NCI-H146 treated with DMSO at 0.1 percent for 48 hours (cell line): ENCODE results near the gene C21orf58.
"Not testable (repeated sequence)": the region's sequence is repeated elsewhere in the genome, so short reads cannot be mapped to it uniquely, and the experiment has no call there.

Experiments
- DNase-seq: peaks from one replicate; lab custom pipeline; 2025; ENCODE audit not compliant: unreplicated experiment; lab: John Stamatoyannopoulos, UW

The C21orf58 gene

GRCh38 chr21:46323710-46324389 is at the start of gene C21orf58, which contains the start of gene PCNT:
C21orf58 (minus strand) TSS chr21:46323870; CDS start chr21:46322738, 1,132 bp downstream.
PCNT (plus strand) TSS chr21:46324156; CDS start chr21:46324229, 73 bp downstream.
- DNase-seq: peak; percentile 85

DNA sequence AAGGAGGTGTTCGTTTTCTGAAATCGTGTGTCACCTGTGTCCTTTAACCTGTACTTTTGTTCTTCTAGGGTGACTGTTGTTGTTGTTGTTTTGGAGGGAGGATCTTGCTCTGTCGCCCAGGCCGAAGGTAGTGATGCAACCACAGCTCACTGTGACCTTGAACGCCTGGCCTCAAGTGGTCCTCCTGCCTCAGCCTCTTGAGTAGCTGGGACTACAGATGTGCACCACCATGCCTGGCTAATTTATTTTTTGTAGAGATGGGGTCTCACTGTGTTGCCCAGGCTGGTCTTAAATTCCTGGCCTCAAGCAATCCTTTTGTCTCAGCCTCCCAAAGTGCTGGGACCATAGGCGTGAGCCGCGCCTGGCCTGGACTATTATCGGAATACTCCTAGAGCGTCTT is 49.3 kb upstream of the C21orf58 start:
- not testable (repeated sequence) for DNase-seq

DNA sequence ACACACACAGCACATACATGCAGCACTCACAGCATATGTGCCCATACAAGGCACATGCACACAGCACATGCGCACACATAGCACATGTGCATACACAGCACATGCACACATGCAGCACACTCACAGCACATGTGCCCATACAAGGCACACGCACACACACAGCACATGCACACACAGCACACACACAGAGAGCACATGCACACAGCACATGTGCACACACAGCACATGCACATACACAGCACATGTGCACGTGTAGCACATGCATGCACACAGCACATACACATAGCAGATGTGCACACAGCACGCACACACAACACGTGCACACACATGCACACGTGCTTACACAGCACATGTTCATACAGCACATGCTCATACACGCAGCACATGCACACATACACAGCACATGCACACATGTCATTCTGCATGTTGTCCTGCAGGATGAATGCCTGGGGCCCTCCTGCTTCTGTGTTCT is 48.4 kb upstream of the C21orf58 start:
- DNase-seq: no peak

- DNase-seq: no peak
These were observed 47.7 kb upstream of the C21orf58 start for GRCh38 chr21:46371204-46372013.

- DNase-seq: no peak
These were observed 46.0 kb upstream of the C21orf58 start for GRCh38 chr21:46369520-46370235.

DNA sequence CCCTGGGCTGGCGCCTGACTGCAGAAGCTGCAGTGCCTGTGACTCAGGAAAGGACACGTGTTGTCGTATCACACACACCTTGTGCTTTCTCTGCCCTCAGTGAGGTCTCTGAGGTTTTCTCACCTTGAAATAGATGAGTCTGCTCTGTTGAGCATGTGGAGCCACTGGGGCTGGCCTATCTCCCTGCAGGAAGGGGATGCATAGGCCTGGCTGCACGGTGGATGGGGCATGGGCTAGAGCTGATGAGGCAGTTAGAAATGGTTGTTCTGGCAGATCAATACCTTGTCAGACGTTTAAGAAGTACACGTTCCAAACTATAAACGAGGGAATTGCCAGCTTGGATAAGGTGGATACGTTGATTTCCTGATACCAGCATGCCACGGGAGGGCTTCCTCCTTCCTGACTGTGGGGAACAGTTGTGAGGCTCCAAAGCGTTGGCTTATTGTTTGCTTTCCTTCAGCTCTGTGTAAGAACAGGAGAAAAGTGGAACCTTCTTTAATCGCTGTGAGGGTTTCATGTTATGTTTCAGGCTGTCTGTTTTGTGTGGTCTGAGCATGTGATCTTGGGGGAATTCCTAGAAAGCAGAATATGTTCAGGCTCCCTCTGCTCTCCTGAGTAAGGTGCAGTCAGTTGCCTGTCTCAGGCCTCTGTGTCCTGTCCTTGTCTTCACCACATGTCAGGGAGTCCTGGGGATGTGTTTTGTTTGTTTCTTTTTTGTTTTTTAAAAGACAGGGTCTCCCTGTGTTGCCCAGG is 45.0 kb upstream of the C21orf58 start:
- DNase-seq: no peak

GRCh38 chr21:46366966-46367365 is 43.3 kb upstream of the C21orf58 start:
- no peak for DNase-seq

DNA sequence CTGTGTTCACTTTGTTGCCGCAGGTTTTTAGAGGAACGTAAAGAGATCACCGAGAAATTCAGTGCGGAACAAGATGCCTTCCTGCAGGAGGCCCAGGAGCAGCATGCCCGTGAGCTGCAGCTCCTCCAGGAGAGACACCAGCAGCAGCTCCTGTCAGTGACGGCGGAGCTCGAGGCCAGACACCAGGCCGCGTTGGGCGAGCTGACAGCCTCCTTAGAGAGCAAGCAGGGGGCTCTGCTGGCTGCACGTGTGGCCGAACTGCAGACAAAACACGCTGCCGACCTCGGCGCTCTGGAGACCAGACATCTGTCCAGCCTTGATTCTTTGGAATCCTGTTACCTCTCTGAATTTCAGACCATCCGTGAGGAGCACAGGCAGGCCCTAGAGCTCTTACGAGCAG is 42.9 kb upstream of the C21orf58 start:
- no peak for DNase-seq

DNA sequence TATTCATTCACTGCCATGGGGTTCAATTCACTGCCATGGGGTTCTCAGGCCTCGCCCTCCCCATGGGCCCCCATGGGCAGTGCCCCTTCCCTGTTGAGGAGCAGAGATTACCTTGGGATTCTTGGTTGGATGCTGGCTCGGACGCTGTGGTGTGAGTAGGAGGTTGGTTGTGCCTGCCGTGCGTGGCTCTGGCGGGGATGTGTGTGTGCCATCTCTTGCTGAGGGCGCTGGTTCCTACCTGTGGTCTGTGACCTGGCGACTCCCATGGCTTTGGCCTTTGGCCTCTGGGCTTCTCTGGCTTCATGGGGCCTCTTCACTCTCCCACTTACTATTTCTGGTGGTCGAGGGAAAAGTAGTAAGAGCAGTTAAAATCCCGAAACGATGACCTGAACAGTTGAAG is 42.4 kb upstream of the C21orf58 start:
- DNase-seq: no peak

DNA sequence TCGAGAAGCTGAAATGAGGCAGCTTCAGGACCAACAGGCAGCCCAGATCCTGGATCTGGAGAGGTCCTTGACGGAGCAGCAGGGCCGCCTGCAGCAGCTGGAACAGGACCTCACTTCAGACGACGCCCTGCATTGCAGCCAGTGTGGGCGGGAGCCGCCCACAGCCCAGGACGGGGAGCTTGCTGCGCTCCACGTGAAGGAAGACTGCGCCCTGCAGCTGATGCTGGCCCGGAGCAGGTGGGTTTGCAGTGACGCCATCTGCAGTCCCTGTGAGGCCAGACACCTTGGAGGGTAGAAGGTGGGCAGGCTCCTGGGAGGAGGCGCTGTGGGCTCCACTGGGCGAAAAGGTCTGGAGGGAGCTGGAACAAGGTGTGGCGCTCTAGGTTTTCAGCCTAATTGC is 40.0 kb upstream of the C21orf58 start:
- DNase-seq: no peak

GRCh38 chr21:46362946-46363345 is 39.3 kb upstream of the C21orf58 start:
- no peak for DNase-seq

- DNase-seq: no peak
These were observed 38.3 kb upstream of the C21orf58 start for GRCh38 chr21:46361935-46362334.

DNA sequence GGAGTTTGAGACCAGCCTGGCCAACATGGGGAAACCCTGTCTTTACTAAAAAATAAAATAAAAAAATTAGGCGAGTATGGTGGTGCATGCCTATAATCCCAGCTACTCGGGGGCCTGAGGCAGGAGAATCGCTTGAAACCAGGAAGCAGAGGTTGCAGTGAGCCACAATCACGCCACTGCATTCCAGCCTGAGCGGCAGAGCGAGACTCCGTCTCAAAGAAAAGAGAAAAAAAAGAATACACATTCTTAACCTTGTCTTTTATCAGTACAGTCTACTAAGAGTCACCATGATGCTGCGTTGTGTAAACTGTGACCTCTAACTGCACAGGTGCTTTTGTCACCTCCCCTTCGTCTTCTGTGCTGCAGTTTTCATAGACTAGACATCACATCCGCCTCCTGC is 37.5 kb upstream of the C21orf58 start:
- no peak for DNase-seq

DNA sequence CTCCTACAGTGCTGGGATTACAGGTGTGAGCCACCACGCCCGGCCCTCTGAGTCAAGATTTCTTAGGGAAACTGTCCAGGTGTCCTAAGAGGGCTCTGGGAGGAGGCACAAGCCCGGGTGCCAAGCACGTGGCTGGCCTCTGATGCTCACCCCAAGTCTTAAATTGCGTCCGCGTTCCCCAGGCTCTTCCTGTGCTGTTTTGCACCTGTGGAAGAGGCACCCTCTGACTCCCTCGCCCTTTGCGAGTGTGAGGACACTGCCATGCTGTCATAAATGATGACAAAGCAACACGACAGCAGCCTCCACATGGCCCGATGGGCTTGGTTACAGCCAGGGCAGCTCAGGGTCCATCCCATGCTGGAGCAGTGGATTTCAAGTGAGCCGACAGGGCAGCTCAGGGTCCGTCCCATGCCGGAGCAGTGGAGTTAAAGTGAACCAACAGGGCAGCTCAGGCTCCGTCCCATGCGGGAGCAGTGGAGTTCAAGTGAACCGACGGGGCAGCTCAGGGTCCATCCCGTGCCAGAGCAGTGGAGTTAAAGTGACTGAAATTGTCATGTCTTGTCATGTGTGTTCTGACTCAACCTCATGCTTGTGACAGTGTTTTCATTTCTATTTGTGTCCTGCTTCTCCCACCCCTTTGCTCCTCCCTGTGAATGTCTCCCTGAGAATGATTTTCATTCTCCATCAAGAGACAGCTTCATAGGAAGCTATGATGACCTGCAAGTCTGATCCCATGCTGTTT is 34.2 kb upstream of the C21orf58 start:
- no peak for DNase-seq

DNA sequence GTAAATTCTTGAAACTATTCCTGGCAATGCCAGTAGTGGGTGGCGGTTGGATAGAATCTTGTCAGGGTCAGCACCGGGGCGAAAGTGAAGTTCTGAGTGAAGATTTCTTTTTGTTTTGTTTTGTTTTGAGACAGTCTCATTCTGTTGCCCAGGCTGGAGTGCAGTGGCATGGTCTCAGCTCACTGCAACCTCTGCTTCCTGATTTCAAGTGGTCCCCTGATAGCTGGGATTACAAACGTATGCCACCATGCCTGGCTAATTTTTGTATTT is 33.6 kb upstream of the C21orf58 start:
- DNase-seq: no peak

DNA sequence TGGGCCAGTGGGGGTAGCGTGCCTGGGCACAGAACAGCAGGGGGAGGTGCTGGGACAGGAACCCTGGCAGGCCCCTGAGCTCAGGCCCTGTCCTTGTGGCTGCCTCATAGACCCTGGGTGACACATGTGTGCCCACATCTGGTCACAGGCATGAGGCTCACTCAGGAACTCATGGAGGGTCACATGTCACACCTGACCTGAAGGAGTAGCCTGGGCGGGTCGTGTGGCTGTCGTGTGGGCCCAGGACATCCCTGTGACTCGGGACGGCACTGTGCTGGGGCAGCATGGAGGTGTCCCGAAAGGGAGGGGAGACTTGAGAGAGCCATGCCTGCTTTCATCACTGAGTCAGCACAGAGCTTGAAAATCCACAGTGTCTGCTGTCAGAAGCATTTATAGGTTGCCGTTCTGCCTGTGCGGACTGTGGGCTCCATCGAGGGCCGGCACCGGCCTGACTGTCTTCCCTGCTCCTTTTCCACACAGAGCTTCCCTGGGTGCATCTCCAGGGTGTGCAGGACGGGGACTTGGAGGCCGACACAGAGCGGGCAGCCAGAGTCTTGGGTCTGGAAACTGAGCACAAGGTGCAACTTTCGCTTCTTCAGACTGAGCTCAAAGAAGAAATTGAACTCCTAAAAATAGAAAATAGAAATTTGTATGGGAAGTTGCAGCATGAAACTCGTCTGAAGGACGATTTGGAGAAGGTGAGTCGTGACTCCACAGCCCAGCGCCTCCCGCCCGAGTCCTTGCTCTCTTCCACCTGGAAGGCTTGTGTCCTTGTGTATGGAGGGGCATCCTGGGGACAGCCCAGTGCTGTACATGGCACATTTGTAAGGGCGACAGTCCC is 33.0 kb upstream of the C21orf58 start:
- DNase-seq: no peak

- no peak for DNase-seq
These were observed 32.3 kb upstream of the C21orf58 start for GRCh38 chr21:46356005-46356338.

GRCh38 chr21:46355161-46356004 is 31.7 kb upstream of the C21orf58 start:
- no peak for DNase-seq

- no peak for DNase-seq
These were observed 30.8 kb upstream of the C21orf58 start for GRCh38 chr21:46354518-46354917.
